MM.1S (cell line): ENCODE results near the gene RREB1.

Experiments used
- CTCF ChIP-seq: fragments of 300-600 bp; sonication (generic); IDR thresholded peaks from 2 replicates; pipeline ENCODE4 v1.5.1; 2016; ENCODE audit warnings: antibody characterized with exemption, low read length, mixed read lengths
- EZH2 ChIP-seq: fragments of 300-600 bp; sonication (generic); optimal IDR thresholded peaks from 2 replicates; pipeline ENCODE3; 2017; ENCODE audit warnings: low read depth, mild to moderate bottlenecking, antibody characterized with exemption, low read length, mixed read lengths

- no peak for TF ChIP-seq CTCF
- no peak for TF ChIP-seq EZH2
Observed at GRCh38 chr6:7264041-7264440, 156.3 kb downstream of the RREB1 start.
